ENCODE measurements around the gene CPS1. TPM values are rescaled to one million over a fixed set of nuclear protein-coding genes. Genes with fewer than 3 reads are reported as not detected.
A peak's percentile ranks its signal among the peaks of the same experiment; 100 is the strongest.

The CPS1 gene
- total RNA-seq, 1 donor from 2014 or later = 3.8 TPM

DNA sequence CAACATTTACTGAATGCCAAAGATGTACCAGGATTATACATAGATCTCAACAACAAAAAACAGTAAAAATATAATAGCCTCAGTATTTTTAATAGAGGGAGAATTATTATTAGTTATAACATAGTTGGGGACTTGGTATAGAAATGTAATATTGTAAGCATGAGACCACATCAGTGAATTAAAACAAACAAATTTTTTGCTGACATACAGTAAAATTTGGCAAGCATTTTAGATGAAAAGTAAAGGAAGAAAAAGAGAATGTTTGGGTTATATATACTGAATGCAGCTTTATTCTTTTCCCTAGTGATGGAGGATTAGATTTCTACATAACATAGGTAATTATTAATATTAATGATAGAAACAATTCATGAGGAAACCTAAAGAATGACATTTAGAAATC is 10.9 kb downstream of the CPS1 start:
- no peaks in the 10 kb centered on the region for H3K36me3 ChIP-seq (ENCODE audit: control insufficient read depth, insufficient read depth, low read length)
- TF ChIP-seq, protein P1, sequence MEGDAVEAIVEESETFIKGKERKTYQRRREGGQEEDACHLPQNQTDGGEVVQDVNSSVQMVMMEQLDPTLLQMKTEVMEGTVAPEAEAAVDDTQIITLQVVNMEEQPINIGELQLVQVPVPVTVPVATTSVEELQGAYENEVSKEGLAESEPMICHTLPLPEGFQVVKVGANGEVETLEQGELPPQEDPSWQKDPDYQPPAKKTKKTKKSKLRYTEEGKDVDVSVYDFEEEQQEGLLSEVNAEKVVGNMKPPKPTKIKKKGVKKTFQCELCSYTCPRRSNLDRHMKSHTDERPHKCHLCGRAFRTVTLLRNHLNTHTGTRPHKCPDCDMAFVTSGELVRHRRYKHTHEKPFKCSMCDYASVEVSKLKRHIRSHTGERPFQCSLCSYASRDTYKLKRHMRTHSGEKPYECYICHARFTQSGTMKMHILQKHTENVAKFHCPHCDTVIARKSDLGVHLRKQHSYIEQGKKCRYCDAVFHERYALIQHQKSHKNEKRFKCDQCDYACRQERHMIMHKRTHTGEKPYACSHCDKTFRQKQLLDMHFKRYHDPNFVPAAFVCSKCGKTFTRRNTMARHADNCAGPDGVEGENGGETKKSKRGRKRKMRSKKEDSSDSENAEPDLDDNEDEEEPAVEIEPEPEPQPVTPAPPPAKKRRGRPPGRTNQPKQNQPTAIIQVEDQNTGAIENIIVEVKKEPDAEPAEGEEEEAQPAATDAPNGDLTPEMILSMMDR (IDR thresholded peaks at IDR 0.05; ENCODE audit: insufficient read depth, low read length, poor library complexity, severe bottlenecking) = no peak
- DNase-seq (ENCODE audit: low read depth) = no peak
- no peaks in the 10 kb centered on the region for H3K27me3 ChIP-seq (ENCODE audit: control insufficient read depth, insufficient read depth, low read length)
- no peak overlapping the region for H3K4me3 ChIP-seq (ENCODE audit: low read depth, low read length)

DNA sequence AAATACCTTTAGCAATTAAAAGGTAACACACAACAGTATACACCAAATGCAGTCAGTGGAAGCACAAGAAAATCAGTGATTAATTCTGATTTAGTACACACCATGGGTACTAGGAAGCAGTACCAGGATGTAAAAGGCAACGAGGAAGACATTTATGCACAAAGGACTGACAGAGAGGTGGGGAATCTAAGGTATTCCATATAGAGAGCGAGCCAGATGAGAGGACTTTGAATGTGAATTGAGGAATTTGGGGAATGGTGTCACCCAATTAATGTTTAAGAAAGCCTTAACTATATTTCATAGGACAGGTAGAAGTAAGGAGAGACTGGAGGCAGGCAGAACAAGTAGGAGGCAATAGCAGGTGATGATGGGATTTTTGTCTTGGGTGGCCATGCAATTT is 11.7 kb downstream of the CPS1 start:
- no peaks in the 10 kb centered on the region for H3K27me3 ChIP-seq (ENCODE audit: control insufficient read depth, insufficient read depth, low read length)
- H3K36me3 ChIP-seq (ENCODE audit: control insufficient read depth, insufficient read depth, low read length) = no peaks in the 10 kb centered on the region
- TF ChIP-seq, protein P1 (IDR thresholded peaks at IDR 0.05; ENCODE audit: insufficient read depth, low read length, poor library complexity, severe bottlenecking) = no peak
- DNase-seq (ENCODE audit: low read depth) = no peak
- no peak overlapping the region for H3K4me3 ChIP-seq (ENCODE audit: low read depth, low read length)

DNA sequence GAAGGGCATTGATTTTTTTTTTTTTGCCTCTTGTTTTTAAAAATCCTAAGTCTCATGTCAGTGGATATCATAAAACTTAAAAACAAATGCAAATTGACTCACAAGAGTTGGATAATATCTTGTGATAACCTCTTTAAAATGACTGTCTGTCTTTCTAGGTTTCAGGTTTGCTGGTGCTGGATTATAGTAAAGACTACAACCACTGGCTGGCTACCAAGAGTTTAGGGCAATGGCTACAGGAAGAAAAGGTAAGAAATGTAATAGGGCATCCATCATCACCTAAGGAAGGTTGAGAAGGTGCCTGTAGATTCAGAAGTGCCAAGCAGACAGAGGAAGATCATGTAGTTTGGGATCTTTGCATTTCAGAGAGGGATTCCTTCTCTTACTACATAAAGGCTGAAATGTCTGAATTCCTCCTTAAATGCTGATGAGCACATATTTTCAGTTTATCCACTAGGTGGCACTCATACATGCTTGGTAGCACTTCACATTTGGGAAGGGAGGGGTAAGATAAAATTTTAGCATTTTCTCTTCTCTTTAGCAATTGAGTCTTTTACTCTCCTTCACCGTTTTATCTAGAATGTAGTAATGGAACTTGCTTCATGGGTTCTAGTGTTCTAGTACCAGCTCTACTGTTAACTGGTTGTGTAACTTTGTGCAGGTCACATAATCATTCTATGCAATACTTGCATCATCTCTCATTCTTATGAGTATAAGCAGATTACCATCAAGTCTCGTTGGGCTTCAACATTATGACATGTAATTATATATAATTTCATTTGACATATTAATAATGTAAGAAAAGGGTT is 21.1 kb downstream of the CPS1 start:
- DNase-seq (ENCODE audit: low read depth) = no peak
- H3K36me3 ChIP-seq (ENCODE audit: control insufficient read depth, insufficient read depth, low read length) = no peaks in the 10 kb centered on the region
- TF ChIP-seq, protein P1 (IDR thresholded peaks at IDR 0.05; ENCODE audit: insufficient read depth, low read length, poor library complexity, severe bottlenecking) = peak; percentile 79
- H3K4me3 ChIP-seq (ENCODE audit: low read depth, low read length) = no peak overlapping the region
- H3K27me3 ChIP-seq (ENCODE audit: control insufficient read depth, insufficient read depth, low read length) = no peaks in the 10 kb centered on the region

DNA sequence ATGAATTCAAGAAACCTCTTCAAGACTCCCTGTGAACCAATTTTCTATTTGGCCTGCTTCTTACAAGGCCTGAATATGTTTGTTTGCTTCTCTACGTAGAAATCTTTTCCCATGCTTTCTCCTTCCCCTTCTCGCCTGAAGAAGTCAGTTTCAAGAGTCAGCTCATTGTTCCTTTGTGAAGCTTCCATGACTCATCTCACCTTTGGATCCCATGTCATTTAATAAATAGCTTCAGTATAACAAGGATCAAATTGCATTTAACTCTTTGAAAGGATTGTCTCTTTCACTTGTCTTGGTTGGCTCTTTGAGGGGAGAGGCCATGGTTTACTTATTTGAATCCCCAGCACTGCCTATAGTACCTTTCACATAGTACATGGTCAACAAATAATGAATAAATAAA is 28.4 kb downstream of the CPS1 start:
- no peak overlapping the region for H3K4me3 ChIP-seq (ENCODE audit: low read depth, low read length)
- H3K36me3 ChIP-seq (ENCODE audit: control insufficient read depth, insufficient read depth, low read length) = no peaks in the 10 kb centered on the region
- H3K27me3 ChIP-seq (ENCODE audit: control insufficient read depth, insufficient read depth, low read length) = no peaks in the 10 kb centered on the region
- peak; percentile 56 for DNase-seq (ENCODE audit: low read depth)
- TF ChIP-seq, protein P1 (IDR thresholded peaks at IDR 0.05; ENCODE audit: insufficient read depth, low read length, poor library complexity, severe bottlenecking) = no peak

DNA sequence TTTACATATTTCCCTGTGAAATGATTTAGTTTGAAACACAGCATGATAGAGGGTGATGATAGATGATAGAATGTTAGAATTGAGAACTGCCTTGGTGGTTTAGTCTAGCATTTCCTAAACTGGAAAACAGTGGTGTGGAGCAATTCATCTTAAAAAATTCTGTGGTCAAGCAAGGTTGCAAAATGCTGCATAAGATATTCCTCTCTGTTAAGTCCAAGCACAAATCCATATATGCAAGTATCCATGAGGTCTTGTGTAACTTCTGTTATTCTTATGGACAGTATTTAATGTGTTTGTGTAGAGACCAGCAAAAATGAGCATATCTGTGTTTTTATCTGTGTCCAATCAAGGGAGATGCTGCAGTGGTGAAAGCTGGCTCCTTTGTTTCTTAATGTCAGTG is 30.0 kb downstream of the CPS1 start:
- no peaks in the 10 kb centered on the region for H3K36me3 ChIP-seq (ENCODE audit: control insufficient read depth, insufficient read depth, low read length)
- TF ChIP-seq, protein P1 (IDR thresholded peaks at IDR 0.05; ENCODE audit: insufficient read depth, low read length, poor library complexity, severe bottlenecking) = no peak
- no peak overlapping the region for H3K4me3 ChIP-seq (ENCODE audit: low read depth, low read length)
- no peak for DNase-seq (ENCODE audit: low read depth)
- H3K27me3 ChIP-seq (ENCODE audit: control insufficient read depth, insufficient read depth, low read length) = no peaks in the 10 kb centered on the region

DNA sequence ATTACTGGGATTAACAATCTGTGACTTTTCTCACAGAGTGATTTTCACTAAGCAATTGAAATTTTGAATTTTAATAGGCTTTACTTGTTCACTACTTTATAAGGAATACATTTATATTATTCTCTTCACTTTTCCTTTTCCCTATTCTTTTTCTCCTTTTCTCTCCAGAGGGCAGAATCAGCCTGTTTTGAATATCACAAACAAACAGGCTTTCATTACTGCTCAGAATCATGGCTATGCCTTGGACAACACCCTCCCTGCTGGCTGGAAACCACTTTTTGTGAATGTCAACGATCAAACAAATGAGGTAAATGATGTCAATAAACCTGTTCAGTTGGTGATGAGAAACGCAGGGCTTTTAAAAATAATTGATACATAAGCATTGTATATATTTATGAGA is 35.3 kb downstream of the CPS1 start:
- Histone ChIP-seq H3K27me3 (ENCODE audit: control insufficient read depth, insufficient read depth, low read length) (no peaks in the 10 kb centered on the region), H3K36me3 (ENCODE audit: control insufficient read depth, insufficient read depth, low read length) (no peaks in the 10 kb centered on the region), H3K4me3 (ENCODE audit: low read depth, low read length) (no peak overlapping the region)
- TF ChIP-seq, protein P1 (IDR thresholded peaks at IDR 0.05; ENCODE audit: insufficient read depth, low read length, poor library complexity, severe bottlenecking) = no peak
- no peak for DNase-seq (ENCODE audit: low read depth)
